LHCN-M2 (cell line): ENCODE measurements around the gene PRAMEF9. TPM values are rescaled to one million over a fixed set of nuclear protein-coding genes. Genes with fewer than 3 reads are reported as not detected.
"Not testable (repeated sequence)": the region's sequence is repeated elsewhere in the genome, so short reads cannot be mapped to it uniquely, and the experiment has no call there.

Experiments used
- DNase-seq: peaks from one replicate; pipeline ENCODE4 v3.0.0-alpha.2; 2012; ENCODE audit warnings: low read depth
- polyA plus RNA-seq: library from polyadenylated mRNA; unstranded; fragments of >200 nt; gene quantifications from one replicate; pipeline ENCODE4 v1.2.1, GENCODE V29; 2012; ENCODE audit warnings: missing spikeins
- total RNA-seq: library from RNA; depleted of rRNA; stranded (reverse); fragments of >200 nt; gene quantifications from 2 replicates; pipeline ENCODE4 v1.2.3, GENCODE V29; 2014; rRNA removed

PRAMEF9 gene
- total RNA-seq: not detected in 2 replicates
- not detected for polyA plus RNA-seq

DNA sequence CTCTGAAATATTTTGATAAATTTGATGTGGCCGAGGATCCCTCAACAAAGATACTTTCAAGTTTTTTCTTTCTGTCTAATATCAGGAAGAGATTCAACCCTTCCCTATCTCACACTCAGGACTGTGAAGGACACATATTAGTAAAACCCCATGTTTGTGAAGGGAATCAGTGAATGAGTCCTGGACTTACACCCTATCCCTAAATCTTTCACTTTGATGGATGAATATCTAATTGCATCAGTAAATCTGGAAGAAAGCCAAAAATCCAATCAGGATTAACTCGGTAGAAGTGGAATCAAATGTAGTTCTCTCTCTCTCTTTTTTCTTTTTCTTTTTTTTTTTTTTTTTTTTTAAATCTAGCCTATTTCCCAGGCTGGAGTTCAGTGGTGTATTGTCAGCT lies at the start of gene PRAMEF9:
TSS of gene PRAMEF9 (plus strand) at position 301 of the 400 bp plus-strand sequence. CDS start 3,433 bp downstream, outside the sequence.
- not testable (repeated sequence) for DNase-seq

DNA sequence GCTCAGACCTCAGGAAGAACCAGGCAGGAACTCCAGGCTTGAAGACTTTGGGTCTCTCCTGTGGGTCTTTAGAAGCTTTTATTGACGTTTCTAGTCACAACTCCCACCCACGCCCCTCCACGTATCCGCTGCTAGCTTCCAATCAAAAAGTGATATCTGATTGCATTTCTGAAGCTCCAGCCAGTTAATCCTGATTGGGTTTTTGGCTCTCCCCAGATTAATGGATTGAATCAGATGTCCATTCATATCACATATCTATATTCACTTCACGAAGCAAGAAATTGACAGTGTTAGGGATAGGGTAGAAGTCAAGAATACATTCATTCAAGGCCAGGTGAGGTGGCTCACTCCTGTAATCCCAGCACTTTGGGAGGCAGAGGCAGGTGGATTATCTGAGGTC lies 15.7 kb upstream of the PRAMEF9 start, which contains the start of gene PRAMEF26:
TSS of gene PRAMEF26 (minus strand) at position 101 of the 400 bp plus-strand sequence. CDS start 2,914 bp downstream, outside the sequence.
- DNase-seq: not testable (repeated sequence)

DNA sequence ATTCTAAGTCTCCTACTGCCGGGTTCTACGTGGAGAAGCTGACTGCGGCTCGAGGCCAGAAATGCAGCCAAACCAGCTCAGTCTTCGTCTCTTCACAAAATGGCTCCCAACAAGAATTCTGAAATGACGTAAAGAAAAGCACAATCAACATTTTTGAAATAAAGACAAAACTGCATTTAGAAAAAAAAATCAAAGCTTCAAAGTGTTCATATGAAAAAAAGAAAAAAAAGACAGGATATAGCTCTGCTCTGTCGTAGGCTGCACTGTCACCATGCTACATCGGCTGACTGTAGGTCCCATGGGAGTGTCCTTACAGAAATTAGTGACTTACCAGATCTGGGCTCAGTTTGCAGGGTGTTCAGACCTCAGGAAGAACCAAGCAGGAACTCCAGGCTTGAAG lies 6.1 kb upstream of the PRAMEF9 start, which contains the start of gene HNRNPCL4:
TSS of gene HNRNPCL4 (minus strand) at position 101 of the 400 bp plus-strand sequence. CDS start 164 bp downstream, outside the sequence.
- not testable (repeated sequence) for DNase-seq

- not testable (repeated sequence) for DNase-seq
These were observed 29.7 kb downstream of the PRAMEF9 start, which contains the start of gene PRAMEF13 for GRCh38 chr1:13201309-13201708. TSS of gene PRAMEF13 (minus strand) at chr1:13201409. CDS start at chr1:13199589, 1,820 bp downstream.

GRCh38 chr1:13208712-13209111 lies 37.1 kb downstream of the PRAMEF9 start:
- not testable (repeated sequence) for DNase-seq

DNA sequence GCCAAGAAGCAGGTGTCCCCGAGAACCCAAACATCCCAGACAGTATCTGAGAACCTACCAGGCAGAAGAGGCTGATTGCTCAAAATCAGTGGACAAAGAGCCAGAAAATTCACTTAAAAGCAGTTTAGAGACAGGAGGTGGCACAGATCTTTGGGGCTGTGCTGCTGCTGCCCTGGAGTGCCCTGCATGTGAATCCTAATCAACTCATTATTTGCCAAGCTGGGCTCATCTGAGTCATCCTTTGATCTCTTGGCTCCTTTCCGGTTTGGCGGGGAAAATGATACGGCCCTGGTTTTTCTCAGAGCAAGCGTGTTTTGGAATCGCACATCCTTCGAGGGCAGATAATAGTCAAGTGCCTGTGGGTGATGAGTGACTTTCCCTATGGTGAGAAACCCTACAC lies 45.0 kb downstream of the PRAMEF9 start:
- DNase-seq: not testable (repeated sequence)

DNA sequence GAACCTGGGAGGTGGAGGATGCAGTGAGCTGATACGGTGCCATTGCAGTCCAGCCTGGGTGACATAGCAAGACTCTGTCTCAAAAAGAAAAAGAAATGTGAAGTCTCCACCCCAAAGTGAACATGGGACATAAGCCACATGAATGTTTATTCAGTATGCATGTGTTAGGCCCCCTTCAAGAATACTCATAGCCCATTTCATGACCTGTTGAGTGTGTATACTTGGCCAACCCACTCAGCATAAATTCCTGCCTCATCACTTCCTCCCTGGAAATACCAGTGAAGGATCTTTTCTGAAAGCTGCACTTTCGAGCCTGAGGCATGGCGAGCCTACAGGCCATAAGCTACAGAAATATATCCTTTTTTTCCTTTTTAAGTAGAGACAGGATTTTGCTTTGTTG lies 47.6 kb downstream of the PRAMEF9 start:
- DNase-seq: not testable (repeated sequence)

GRCh38 chr1:13222788-13223187 lies 51.1 kb downstream of the PRAMEF9 start:
- not testable (repeated sequence) for DNase-seq

- DNase-seq: no peak
These were observed 52.9 kb downstream of the PRAMEF9 start for GRCh38 chr1:13224480-13225060.

- not testable (repeated sequence) for DNase-seq
These were observed 54.1 kb downstream of the PRAMEF9 start, which contains the start of gene PRAMEF18 for GRCh38 chr1:13225675-13226204. TSS of gene PRAMEF18 (minus strand) at chr1:13226154. CDS start at chr1:13226106, 48 bp downstream.

- not testable (repeated sequence) for DNase-seq
These were observed 55.8 kb downstream of the PRAMEF9 start for GRCh38 chr1:13227271-13228055.

GRCh38 chr1:13228343-13228781 lies 56.7 kb downstream of the PRAMEF9 start:
- no peak for DNase-seq

Other genes with a start within 250 kb of the PRAMEF9 start
- not detected in 2 replicates for gene PRAMEF6, start 224.3 kb upstream of the PRAMEF9 start, total RNA-seq
- not detected in 2 replicates for gene PRAMEF27, start 115.3 kb upstream of the PRAMEF9 start, total RNA-seq
- not detected in 2 replicates for gene HNRNPCL3, start 111.1 kb upstream of the PRAMEF9 start, total RNA-seq
- gene PRAMEF25, start 101.1 kb upstream of the PRAMEF9 start, total RNA-seq: not detected in 2 replicates
- gene HNRNPCL2, start 55.0 kb upstream of the PRAMEF9 start, total RNA-seq: not detected in 2 replicates
- gene PRAMEF26, start 15.8 kb upstream of the PRAMEF9 start, total RNA-seq: not detected in 2 replicates
- gene HNRNPCL4, start 6.2 kb upstream of the PRAMEF9 start, total RNA-seq: not detected in 2 replicates
- gene PRAMEF13, start 29.6 kb downstream of the PRAMEF9 start, total RNA-seq: not detected in 2 replicates
- not detected in 2 replicates for gene PRAMEF18, start 54.3 kb downstream of the PRAMEF9 start, total RNA-seq
- gene PRAMEF5, start 82.3 kb downstream of the PRAMEF9 start, total RNA-seq: not detected in 2 replicates
- gene PRAMEF8, start 113.3 kb downstream of the PRAMEF9 start, total RNA-seq: not detected in 2 replicates
- not detected in 2 replicates for gene PRAMEF33, start 131.7 kb downstream of the PRAMEF9 start, total RNA-seq
- not detected in 2 replicates for gene PRAMEF15, start 143.7 kb downstream of the PRAMEF9 start, total RNA-seq
- gene PRAMEF14, start 175.3 kb downstream of the PRAMEF9 start, total RNA-seq: not detected in 2 replicates
- gene PRAMEF19, start 200.1 kb downstream of the PRAMEF9 start, total RNA-seq: not detected in 2 replicates
- not detected in 2 replicates for gene PRAMEF17, start 217.8 kb downstream of the PRAMEF9 start, total RNA-seq
- gene PRAMEF20, start 238.6 kb downstream of the PRAMEF9 start, total RNA-seq: not detected in 2 replicates